Hypothalamus (tissue), 51 donors: ENCODE results near the gene WNT2B.

Experiments
- DNase-seq, 51 donors: peaks; one replicate each; lab custom pipeline; 2025; lab: John Stamatoyannopoulos, UW

WNT2B gene

GRCh38 chr1:112522621-112523020 is 13.9 kb downstream of the WNT2B start:
- DNase-seq: no peak

- DNase-seq: no peak
Observed at GRCh38 chr1:112524251-112524650, 15.5 kb downstream of the WNT2B start.

GRCh38 chr1:112524986-112525385 is 16.2 kb downstream of the WNT2B start:
- DNase-seq: no peak

- DNase-seq: no peak
Observed at GRCh38 chr1:112527266-112528010, 18.7 kb downstream of the WNT2B start.

DNA sequence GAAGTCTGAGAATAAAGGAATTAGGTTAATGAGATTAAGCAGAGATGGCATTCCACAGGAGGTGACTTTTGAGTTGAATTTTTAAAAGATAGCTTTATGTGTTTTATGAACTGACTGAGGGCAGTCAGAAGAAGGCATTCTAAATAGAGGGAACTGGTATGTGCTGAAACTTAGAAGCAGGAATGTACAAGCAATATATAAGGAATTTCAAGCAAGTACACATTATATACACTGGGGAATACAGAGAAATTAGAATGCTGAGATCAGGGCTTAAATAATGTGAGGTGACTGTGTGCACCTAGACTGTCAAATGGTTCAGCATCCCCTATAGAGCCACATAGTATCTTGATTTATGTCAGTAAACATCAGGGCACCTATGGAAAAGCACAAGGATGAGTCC is 19.3 kb downstream of the WNT2B start:
- DNase-seq: no peak

- DNase-seq: no peak
Observed at GRCh38 chr1:112529301-112529700, 20.5 kb downstream of the WNT2B start.

DNA sequence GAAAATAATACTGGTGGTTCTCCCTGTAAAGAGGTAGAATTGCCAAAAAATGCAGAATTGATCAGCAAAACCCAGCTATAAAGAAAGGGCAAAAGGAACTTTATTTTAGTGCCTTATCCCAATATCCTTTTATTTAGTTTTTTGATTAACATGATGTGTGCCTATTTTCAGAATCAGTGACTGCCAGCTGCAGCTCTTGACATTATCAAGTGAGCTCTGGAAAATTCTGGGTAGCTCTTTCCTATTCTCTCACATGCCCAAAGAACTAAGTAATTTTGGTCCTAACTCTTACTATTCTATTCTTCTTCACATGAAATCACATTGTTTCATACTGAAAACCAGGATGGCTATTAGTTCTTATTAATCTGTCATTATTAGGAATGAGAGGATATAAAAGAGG is 22.1 kb downstream of the WNT2B start:
- DNase-seq: no peak

DNA sequence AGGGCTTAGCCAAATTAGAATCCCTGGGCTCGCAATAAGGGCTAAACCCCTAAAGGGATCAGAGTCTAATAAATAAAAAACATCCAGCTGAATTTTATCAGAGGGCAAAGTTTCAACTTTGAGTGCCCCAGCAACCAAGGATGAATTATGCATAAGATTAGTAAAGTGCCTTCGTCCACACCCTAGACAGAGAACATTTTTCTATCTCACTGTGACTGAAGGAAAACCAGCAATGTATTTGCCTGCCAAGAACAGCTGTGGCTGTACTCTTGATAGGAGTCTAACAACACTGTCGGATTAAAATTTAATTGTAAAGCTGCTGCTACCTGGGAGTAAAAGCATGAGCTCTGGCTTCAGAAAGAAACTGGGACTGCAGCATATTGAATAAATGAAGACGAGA is 23.3 kb downstream of the WNT2B start:
- DNase-seq: no peak

DNA sequence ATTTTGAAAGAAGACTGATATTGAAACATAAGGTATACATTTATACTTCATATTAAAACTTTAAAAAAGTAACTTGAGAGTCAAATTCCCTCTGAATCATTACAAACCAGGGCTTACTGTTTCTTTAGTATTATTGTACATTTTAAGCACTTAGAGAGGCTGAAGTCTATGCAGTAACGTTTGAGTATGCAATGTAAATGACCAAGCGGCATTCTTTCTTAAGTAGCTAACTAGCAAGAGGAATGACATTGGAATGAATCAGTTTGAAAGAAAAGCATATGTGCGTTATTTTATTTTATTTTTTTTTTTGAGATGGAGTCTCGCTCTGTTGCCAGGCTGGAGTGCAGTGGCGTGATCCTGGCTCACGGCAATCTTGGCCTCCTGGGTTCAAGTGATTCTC is 24.3 kb downstream of the WNT2B start:
- DNase-seq: no peak

GRCh38 chr1:112536561-112536960 is 27.8 kb downstream of the WNT2B start:
- DNase-seq: no peak

DNA sequence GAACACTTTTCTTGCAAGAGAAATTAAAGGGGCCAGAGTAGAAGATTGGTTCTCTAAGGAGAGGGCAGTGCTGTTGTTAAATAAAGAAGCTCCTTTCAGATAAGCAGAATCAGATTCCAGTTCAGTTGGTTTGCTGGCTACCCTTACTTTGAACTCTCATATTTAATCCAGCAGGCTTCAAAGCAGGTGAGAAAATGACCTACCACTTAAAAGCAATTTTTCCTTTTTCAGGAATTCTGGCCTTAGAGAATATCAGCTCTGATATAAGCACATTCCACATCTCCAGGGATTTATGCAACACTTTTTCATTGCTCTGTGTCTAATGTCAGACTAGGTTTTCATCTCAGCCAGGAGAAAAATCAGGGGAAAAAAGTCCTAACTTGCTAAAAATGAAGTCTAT is 28.7 kb downstream of the WNT2B start:
- DNase-seq: no peak

DNA sequence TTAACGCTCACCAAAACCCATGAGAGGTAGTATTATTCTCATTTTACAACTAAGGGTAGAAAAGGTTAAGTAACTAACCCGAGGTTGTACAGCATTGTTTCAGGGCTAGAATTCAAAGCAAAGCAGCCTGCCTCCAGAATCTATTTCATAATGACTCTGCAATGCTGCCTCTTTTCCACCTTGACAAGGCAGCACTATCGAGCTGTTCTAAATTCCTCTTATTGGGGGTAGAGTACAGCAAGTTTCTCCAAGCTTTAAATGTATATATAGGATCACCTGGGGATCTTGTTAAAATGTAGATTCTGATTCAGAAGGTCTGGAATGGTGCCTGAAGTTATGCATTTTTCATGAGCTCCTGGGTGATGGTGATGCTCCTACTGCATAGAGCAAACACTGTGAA is 30.1 kb downstream of the WNT2B start:
- DNase-seq: no peak

DNA sequence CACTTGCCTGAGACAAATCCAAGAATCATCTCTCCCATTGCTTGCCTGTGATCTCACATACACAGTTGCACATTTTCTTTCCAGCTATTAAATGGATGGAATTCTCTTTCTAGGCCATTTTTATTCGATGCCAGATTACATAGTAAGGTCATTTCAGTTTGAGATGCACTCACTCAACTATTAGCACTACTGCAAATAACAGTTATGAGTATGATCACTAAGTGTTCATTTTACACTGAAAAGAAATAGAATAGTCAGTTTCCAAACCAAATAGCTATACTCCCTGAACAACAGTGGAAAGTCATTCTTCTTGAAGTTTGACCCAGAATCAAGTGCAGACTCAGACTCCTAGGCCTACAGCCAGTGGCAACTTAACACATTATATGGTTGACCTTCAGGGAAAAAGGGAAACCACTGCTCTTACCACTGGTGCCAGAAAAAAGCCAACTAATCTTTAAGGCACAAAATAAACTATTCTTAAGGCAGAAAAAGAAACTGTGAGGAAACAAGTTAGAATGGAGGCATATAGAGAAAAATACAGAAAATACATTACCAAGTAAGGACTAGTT is 31.5 kb downstream of the WNT2B start:
- no peak for DNase-seq

- no peak for DNase-seq
Observed at GRCh38 chr1:112541299-112541698, 32.5 kb downstream of the WNT2B start.

GRCh38 chr1:112542206-112542973 is 33.6 kb downstream of the WNT2B start:
- no peak for DNase-seq

DNA sequence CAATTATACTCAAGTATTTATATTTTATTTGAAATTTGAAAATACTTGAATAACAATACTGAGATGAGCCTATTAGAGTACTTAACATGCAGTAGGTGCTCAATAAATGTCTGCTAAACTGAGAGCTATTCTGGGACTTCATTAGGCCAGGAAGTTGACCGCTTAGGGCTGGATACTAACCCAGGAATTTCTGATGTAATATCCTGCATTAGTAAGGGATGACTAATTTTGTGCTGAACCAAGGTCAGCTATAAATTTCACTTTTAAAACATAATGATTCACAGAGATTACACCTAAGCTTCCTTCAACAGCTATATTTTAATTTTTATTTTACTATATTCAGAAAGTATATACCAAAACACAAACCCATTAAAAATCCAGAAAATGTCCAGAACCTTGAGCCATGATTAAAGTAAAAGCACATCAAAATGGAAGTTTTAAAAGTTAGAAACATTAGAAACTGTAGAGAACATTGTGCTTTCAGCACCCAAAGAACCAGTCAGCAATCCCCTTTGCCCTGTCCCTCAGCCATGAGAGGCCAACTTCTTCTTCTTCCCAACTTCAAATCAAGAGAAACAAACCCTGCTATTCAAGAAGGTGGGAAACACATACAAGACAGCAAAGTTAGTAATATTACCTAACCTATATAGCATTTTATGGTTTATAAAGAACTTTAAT is 35.4 kb downstream of the WNT2B start:
- no peak for DNase-seq

- DNase-seq: no peak
Observed at GRCh38 chr1:112544751-112545150, 36.0 kb downstream of the WNT2B start.

DNA sequence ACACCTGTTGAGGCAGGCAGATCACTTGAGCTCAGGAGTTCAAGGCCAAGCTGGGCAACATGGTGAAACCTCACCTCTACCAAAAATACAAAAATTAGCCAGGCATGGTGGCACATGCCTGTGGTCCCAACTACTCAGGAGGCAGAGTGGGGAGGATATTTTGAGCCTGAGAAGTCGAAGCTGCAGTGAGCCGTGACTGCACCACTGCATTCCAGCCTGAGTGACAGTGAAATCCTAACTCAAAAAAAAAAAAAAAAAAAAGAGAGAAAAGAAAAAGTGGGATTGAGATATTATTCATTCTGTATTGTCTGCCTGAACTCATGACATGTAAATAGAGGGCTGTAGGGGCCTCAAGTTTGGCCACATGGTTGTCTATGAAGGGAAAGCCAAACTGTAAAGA is 37.3 kb downstream of the WNT2B start:
- no peak for DNase-seq

DNA sequence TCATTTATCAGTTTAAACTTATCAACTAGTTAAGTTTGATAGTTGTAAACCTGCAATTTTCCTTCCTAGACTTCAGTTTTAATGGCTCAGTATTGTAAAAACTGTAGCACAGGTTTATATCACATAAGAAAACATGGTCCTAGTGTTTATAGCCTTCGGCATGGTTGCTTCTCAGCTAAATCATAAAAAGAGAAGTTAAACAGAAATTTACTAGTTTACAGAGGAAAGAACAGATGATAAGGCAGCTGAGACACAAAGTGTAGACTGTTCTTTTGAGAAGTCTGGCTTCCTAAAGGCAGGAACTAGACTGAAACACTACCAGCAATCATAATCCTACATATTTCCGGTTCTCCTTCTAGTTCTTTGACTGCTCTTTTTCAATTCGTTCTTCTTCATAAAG is 39.8 kb downstream of the WNT2B start:
- no peak for DNase-seq

DNA sequence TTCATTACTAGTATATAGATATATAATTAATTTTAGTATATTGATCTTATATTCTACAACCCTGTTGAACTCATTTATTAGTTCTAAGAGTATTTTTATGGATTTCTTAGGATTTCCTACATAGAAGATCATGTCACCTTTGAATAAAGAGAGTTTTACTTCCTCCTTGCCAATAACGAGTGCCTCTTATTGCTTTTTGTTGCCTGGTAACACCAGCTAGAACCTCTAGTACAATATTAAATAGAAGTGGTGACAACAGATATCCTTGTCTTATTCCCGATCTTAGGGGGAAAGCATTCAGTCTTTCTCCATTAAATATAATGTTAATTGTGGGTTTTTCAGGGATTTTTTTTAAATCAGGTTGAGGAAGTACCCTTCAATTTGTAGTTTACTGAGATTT is 40.8 kb downstream of the WNT2B start:
- DNase-seq: no peak

GRCh38 chr1:112554411-112554810 is 45.6 kb downstream of the WNT2B start:
- DNase-seq: no peak
